COR-L47 (cell line): ENCODE data around the gene ATL1.
A peak's percentile ranks its signal among the peaks of the same experiment; 100 is the strongest.
"Not testable (repeated sequence)": the region's sequence is repeated elsewhere in the genome, so short reads cannot be mapped to it uniquely, and the experiment has no call there.

Experiments
- DNase-seq: peaks from one replicate; lab custom pipeline; 2025; lab: John Stamatoyannopoulos, UW

ATL1 gene

DNA sequence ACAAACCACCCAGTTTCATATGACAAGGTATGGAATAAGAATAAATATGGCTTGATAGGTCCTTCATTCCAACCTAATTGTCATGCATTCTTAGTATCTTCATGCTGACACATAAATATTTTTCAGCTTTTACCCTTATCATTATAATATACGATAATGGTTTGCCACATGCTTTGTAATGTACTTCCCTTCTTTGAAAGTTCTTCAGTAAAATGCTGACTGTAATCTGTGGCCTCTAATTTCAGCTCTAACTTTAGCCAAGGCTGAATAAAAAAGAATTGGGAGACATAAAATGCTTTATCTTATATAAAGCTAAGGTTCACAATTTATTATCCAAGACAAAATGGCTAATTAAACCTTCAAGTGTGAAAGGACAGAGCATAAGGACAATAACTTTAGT lies 24.9 kb upstream of the ATL1 start:
- DNase-seq = no peak

DNA sequence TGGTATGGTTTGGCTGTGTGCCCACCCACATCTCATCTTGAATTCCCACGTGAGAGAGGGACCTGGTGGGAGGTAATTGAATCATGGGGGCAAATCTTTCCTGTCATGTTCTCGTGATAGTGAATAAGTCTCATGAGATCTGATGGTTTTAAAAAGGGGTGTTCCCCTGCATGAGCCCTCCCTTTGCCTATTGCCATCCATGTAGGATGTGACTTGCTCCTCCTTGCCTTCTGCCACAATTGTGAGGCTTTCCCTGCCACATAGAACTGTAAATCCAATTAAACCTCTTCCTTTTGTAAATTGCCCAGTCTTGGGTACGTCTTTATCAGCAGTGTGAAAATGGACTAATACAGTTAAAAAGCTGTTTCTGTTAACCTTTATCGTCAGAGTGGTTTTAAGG lies 21.9 kb upstream of the ATL1 start:
- DNase-seq = not testable (repeated sequence)

DNA sequence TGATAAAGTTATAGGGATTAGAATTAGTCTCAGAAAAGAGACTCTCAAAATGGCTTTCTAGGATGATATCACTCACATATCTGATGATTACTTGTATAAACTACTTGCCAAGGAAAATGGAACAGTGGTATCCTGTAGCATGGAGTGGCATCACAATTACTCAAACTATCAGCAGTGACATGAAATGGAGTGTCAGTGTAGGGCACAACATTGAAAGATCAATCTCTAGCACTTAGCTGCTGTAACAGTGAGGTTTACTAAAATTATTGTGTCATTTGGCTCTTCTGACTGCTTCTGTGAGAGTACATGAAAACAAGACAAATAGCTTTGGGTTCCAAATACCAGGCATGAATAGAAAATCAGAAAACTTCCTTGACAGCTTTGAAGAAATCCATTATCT lies 20.9 kb upstream of the ATL1 start:
- no peak for DNase-seq

DNA sequence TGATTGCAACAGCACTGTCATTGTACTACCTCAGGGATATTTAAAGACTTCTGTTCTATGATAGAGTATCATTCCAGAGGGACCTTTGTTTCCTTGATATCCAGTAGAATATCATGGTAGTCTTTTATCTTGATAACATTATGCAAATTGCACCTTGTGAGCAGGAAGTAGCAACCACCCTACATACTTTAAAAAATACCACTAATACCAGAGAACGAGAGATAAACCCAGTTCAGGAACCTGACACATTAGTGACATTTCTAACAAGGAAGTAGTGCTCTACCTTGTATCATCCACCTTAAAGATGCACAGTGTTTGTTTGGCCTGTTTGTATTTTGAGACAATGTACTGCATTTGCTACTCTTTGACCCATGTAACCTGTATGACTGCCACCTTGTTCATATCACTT lies 18.8 kb upstream of the ATL1 start:
- no peak for DNase-seq

DNA sequence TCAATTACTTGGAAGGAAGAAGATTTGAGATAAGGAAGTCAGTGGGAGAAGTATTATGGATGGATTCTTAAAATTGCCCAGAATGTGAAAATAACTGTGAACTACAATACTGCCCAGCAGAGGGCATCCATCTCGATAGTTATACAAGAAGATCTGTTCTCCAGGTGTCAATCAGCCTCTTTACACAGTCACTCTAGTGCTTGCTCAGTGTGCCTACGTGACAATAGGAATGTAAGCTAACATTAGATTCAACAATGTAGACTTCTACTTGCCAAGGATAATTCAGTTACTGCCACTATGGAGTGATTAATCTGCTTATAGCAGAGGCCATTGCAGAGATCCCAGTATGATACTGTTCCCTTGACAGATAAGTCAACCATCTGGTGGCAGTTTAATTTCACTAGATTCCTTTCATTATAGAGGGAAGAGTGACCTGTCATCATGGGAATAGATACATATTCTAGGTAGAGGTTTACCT lies 17.0 kb upstream of the ATL1 start:
- peak; percentile 76 for DNase-seq

DNA sequence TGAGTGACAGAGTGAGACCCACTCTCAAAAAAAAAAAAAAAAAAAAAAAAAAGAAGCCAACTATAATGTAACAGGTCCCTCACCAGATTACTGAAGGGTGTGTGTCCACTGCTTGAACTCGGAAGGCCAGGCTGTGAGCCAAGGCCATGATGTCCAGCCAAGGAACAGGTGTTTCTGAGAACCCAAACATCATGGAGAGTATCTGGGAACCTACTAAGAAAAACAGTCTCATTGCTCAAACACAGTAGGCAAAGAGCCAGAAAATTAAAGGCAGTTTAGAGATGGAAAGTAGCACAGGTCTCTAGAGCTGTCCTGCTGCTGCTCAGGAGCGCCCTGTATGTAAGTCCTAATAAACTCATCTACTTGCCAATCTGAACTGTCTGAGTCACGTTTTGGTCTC lies 15.0 kb upstream of the ATL1 start:
- no peak for DNase-seq

DNA sequence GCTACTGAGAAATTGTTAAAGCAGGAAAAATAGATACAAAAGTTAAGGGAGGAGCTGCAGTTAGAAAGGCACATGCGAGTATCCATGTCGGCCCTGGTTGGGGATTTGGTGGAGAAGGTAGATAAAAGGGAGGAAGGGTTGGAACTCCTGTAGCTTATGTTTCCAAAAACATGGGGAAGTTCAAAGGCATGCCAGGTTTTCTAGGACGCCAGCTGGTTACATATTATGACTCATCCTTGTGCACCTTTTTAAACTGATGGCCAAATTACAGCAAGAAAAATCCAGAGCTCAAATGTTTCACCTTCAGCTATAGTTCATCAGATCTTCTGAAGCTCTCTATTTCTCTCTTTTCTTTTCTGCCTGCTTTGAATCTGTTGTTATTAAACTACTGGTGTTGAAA lies 14.3 kb upstream of the ATL1 start:
- DNase-seq = no peak

DNA sequence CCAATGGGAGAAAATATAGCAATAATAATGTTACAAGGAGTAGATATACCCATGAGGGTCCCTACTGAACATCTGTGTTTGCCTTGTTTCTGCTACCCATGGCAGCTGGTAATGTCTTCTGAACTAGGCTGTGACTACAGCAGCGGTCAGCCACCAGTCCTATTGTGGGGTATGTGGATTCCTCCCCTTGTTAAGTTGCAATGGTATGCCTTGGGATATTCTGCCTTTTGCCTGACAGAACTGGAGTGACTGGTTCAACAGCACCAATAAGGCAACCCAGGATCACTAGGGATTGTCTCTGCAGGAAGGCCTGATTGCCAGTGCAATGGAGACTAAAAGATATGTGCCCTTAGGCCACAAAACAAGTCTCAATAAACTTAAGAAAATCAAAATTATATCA lies 9.7 kb upstream of the ATL1 start:
- no peak for DNase-seq

DNA sequence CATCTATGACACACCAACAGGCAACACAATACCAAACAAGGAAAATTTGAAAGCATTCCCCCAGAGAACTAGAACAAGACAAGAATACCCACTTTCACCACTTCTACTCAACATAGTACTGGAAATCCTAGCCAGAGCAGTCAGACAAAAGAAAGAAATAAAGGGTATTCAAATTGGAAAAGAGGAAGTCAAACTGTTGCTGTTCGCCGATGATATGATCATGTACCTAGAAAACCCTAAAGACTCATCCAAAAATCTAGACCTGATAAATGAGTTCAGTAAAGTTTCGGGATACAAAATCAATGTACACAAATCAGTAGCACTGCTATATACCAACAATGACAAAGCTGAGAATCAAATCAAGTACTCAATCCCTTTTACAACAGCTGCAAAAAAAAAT lies 8.1 kb upstream of the ATL1 start:
- no peak for DNase-seq

DNA sequence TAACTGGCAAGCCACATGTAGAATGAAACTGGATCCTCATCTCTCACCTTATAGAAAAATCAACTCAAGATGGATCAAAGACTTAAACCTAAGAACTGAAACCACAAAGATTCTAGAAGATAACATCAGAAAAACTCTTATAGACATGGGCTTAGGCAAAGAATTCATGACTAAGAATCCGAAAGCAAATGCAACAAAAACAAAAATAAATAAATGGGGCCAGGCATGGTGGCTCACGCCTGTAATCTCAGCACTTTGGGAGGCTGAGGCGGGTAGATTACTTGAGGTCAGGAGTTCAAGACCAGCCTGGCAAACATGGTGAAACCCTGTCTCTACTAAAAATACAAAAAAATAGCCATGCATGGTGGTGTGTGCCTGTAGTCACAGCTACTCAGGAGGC lies 7.1 kb upstream of the ATL1 start:
- not testable (repeated sequence) for DNase-seq

DNA sequence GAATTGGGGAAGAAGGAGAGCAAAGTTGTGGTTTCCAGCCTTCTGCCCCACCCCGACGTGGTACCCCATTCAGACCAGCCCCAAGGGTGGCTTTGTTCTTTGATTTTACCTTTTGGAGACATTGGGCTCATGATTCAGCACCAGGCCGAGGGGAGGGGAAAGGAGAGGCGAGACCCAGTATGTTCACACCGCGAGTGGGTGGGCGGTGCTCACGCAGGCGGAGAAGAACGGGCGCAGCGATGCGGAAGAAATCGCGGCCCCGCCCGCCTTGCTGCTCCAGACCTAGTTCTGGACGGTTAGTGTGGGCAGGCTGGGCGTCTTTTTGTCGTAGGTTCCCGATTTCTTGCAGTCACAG lies 963 bp downstream of the ATL1 start:
- peak; percentile 73 for DNase-seq

DNA sequence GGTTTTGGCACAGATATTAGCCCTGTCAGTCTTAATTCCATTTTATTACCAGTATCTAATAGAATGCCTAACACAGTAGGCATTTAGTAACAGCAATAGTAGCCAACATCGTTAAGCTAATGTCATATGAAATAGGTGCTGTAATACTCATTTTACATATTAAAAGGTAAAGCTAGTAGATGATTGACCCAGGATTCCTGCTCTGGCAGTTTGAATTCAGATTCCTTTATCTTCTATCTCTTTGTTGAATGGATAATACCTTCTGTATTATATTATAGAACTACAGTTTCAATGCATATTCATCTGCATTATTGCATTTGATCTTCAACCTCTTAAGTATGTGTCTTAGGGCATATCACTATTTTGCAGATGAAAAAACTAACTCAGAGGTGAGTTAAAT lies 2.9 kb downstream of the ATL1 start:
- no peak for DNase-seq

DNA sequence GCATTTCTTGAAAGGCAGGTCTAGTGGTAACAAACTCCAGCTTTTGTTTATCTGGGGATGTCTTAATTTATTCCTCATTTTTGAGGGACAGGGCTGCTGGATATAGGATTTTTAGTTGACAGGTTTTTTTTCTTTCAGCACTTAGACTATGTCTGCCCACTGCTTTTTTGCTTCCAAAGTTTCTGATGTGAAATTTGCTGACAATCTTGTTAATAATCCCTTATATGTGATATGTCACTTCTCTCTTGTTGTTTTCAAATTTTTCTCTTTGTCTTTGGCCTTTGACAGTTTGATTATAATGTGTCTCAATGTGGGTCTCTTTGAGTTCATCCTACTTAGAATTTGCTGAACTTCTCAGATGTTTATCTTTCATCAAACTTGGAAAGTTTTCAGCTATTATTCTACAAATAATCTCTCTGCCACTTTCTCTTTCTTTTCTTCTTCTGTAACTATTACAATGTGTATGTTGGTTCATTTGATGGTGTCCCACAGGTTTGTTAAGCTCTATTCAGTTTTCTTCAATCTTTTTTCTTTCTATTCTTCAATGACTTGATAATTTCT lies 9.8 kb downstream of the ATL1 start:
- no peak for DNase-seq

DNA sequence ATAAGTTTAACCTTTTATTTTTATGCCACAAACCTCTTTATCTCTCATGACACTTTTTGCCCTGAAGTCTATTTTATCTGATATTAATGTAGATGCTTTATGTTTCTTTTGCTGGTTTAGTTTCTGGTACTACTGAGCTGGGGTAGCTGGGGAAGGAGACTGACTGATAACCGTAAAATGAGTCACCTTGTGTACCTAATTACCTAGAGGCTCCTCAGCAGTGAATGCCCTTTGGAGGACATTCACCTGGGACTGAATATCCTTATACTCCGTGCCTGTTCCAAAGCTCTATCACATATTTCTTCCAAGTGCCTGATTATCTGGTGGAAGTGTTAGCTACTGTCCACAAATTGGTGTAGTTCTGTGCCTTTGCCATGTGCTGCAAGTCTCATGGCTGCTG lies 13.9 kb downstream of the ATL1 start:
- no peak for DNase-seq

DNA sequence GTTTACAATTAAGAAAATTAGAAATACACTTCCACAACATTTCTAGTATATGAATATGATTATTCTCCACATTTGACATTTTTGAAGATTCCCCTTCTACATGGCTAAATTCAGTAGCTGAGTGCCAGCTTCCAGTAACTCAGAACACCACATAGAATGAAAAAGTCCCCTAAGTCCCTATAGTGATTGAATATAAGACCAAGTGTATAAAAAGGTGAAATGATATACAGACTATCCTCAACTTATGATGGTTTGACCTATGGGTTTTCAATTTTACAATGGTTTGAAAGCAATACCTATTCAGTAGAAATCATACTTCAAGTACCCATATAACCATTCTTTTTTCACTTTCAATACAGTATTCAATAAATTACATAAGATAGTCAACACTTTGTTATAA lies 15.8 kb downstream of the ATL1 start:
- DNase-seq = no peak

DNA sequence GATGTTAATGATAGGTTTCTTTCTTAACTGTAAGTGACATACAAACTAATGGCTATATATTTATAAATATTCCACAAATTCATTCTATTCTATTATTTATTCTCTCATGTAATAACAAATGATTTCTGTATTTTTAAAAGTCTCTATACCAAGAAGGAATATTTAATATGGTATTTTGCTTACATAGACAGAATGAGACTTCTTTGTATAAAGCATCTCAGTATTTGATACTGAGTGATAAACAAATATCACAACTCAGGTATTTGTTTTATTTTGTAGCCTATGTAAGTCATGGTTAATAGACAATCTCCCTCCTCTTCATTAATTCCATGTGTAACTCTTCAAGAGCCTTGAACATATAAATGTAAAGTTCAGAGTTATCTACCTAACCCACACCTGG lies 18.0 kb downstream of the ATL1 start:
- DNase-seq = no peak

DNA sequence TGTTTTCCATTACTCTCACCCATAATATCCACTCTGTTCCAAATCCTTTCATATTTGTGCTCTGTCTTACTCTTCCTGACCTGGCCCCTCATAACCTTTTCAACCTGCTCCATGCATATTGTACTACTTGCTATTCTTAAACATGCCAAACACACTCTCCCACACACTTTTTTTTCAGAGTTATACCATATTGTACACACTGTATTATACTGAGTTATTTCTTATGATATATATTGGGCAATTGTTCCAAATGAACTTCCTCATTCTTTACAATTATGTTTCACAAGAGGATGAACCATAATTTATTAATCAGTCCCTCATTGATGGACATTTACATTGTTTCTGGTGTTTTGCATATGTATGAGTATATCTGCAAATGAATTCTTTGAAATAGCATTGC lies 18.5 kb downstream of the ATL1 start:
- no peak for DNase-seq

DNA sequence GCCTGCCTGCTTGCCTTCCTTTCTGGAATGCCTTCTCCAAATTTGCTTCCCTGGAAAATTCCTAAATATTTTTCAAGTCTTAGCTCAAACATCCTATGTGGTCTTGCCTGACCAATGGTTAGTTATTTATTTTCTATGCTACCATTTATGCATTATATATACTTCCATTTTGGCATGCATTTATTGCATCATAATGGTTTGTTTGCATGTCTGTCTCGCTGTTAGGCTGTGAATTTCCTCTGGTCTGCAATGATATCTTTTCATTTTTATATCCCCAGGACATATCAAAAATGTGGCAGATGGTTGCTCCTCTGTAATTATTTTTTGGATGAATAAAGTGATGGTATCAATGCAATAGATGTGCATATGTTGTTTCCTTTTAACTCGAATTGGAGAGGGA lies 30.5 kb downstream of the ATL1 start:
- DNase-seq = no peak

DNA sequence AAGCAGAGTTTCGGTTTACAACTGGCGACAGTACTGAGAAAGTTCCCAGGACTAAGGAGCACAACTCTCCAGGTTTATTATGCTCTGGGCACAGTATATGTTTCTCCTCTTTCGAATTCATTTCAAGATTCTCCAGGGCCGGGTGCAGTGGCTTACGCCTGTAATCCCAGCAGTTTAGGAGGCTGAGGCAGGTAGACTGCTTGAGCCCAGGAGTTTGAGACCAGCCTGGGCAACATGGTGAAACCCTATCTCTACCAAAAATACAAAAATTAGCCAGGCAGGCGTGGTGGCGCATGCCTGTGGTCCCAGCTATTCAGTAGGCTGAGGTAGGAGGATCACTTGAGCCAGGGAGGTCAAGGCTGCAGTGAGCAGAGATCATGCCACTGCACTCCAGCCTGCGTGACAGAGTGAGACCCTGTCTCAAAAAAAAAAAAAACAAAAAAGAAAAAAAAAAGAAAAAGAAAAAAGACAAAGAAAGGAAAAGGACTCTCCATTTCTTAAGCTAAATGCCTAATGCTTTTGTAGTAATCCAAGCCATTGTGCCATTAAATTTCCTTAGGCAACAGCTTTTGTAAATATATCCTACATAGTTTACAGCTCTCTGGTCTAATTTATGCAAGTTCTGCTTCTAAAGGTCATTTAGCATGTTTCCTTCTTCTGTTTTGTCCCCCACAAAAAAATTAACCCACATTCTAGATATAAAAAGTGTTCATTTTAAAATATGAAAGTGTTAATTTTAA lies 34.8 kb downstream of the ATL1 start:
- no peak for DNase-seq

DNA sequence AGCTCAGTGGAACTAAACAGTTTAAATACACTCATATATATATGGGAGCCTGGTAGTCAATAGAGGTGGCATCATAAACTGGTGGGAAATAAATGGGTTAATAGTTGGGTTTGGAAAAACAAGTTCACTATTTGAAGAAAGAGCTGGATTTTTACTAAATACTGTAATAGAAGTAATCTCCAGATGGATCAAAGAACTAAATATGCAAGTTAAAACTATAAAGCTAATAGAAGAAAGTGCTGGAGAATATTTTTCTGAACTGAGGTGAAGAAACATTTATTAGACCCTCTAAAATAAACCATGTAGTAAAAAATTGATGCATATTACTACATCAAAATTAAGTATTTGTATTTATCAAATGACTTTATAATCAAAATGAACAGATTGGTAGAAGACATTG lies 38.8 kb downstream of the ATL1 start:
- DNase-seq = no peak

DNA sequence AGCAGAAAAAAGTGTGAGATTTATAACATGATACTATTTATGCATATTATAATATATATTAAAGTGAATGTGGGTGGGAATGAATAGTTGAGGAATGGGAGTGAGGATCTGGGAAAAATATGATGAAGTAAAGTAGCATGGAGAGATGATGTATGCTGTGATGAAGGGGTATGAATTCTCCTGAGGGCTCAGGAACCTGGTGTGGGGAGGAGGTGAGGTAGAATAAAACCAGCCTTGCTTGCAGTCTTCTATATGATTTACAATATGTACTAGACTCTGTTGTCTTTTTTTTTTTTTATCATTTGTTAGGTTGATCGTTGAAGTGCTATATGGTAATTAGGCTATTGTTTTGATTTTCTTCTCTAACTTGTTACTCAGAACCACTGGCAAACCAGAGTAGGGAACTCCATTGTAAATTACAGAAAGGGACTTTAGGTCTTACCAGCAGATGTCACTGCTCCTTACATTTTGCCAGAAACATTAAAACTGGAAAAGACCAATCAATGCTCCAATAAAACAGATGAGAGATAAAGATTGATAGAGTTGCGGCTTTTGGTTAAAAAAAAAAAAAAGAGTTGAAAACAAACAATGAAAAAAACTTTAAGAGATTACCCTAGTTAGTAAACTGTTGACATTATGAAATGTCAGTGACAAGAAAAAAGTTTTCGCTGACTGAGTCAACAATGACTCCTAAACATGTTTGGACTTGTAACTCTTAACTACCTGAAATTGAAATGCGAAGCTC lies 39.9 kb downstream of the ATL1 start:
- no peak for DNase-seq

DNA sequence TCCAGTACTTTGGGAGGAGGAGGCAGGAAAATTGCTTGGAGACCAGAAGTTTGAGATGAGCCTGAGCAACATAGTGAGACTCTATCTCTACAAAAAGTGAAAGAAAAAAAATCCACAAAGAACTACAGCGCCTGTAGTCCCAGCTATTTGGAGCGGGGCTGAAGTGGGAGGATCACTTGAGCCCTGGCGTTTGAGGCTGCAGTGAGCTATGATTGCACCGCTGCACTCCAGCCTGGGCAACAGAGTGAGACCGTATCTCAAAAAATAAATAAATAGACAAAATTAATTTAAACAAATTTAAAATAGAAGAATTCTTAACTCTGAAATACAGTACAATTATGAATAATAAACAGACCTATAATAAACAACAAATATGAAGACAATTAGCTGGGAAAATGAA lies 40.9 kb downstream of the ATL1 start:
- DNase-seq = no peak

DNA sequence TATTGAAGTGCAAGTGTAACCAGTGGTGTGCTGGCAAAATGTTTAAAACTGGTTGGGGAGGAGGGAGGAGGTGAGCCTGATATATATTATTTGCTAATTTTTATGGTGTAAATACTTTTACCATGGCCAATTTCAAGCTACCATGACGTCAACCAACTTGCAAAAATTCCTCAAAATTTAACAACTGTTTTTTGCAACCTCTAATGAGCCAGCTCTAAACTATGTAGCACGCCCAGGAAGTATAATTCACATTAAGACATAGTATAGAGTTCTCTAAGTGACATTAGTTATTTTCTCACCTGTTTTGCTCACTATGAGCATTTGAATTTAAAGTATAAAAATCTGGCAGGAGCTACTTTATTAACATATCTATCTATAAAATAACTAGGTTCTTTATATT lies 41.4 kb downstream of the ATL1 start:
- no peak for DNase-seq

DNA sequence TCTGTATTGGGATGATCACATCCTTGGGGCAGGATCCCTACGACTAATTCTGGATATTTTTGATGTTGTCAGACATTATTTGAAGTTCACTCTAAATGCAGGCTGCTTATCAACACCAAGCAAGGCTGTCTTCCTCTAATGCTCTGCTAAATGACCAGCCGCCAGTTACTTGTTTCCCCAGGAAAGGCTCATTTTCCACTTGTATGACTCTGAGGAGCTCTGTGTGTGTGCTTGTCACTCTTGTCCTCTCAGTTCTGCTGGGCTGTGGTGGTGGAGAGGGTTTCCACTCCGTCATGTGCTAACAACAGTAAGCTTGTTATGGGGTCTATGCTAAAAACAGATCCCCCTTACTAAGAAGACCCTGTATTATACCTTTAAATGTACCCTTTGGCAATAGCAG lies 42.1 kb downstream of the ATL1 start:
- DNase-seq = no peak
